H1 (cell line): ENCODE data around the gene PBXIP1. TPM values are rescaled to one million over a fixed set of nuclear protein-coding genes. Genes with fewer than 3 reads are reported as not detected.

Source experiments
- ASH2L ChIP-seq: fragments of 200-600, 300-600 bp; sonication (generic); IDR thresholded peaks from one replicate; pipeline ENCODE4 v1.7.1; 2017; ENCODE audit warnings: low read length
- BCL11A ChIP-seq, 2 experiments: IDR thresholded peaks; one replicate each; pipeline ENCODE4 v1.6.1; 2011; ENCODE audit warnings: low read depth in 2 of 2, low read length in 2 of 2, mild to moderate bottlenecking in 2 of 2
- BRCA1 ChIP-seq: IDR thresholded peaks from 2 replicates; pipeline ENCODE4 v1.6.1; 2012; ENCODE audit warnings: low read depth, low read length, improper control_type of control experiment
- CHD2 ChIP-seq: IDR thresholded peaks from 2 replicates; pipeline ENCODE4 v1.6.1; 2012; ENCODE audit warnings: low read length, improper control_type of control experiment
- EGR1 ChIP-seq: IDR thresholded peaks from 2 replicates; pipeline ENCODE4 v1.6.1; 2011; ENCODE audit warnings: low read depth, low read length, borderline replicate concordance
- EZH2 ChIP-seq: fragments of 200-600 bp; sonication (generic); IDR thresholded peaks from 2 replicates; pipeline ENCODE4 v1.7.1; 2012; ENCODE audit warnings: low read depth, mild to moderate bottlenecking, moderate library complexity, low read length, inconsistent platforms; ENCODE audit not compliant: severe bottlenecking
- GTF2F1 ChIP-seq: IDR thresholded peaks from 2 replicates; pipeline ENCODE4 v1.6.1; 2012; ENCODE audit warnings: low read depth, low read length, improper control_type of control experiment, borderline replicate concordance
- KDM5A ChIP-seq: fragments of 200-600 bp; IDR thresholded peaks from 2 replicates; pipeline ENCODE4 v1.7.1; 2012; ENCODE audit warnings: mild to moderate bottlenecking, low read length, inconsistent platforms, mixed read lengths
- NANOG ChIP-seq: IDR thresholded peaks from 2 replicates; pipeline ENCODE4 v1.6.1; 2011; ENCODE audit warnings: low read length, low read depth, mild to moderate bottlenecking, inconsistent platforms; ENCODE audit not compliant: insufficient read depth, poor library complexity, severe bottlenecking
- NRF1 ChIP-seq: IDR thresholded peaks from 2 replicates; pipeline ENCODE4 v1.6.1; 2011; ENCODE audit warnings: mild to moderate bottlenecking, low read depth, low read length, improper control_type of control experiment
- PHF8 ChIP-seq: fragments of 200-600 bp; sonication (generic); conservative IDR thresholded peaks from 2 replicates; pipeline ENCODE4 v1.7.1; 2012; ENCODE audit warnings: low read depth, mild to moderate bottlenecking, inconsistent platforms, low read length, moderate library complexity
- POLR2AphosphoS5 ChIP-seq: IDR thresholded peaks from 2 replicates; pipeline ENCODE4 v1.6.1; 2011; ENCODE audit warnings: low read depth, low read length
- POU5F1 ChIP-seq: IDR thresholded peaks from 2 replicates; pipeline ENCODE4 v1.6.1; 2011; ENCODE audit warnings: low read depth, mild to moderate bottlenecking, low read length, moderate library complexity
- RAD21 ChIP-seq, 2 experiments: IDR thresholded peaks in 1 of 2; conservative IDR thresholded peaks in 1 of 2; 2 replicates each; pipeline ENCODE4 v1.6.1; 2011; ENCODE audit warnings: low read depth in 2 of 2, low read length in 2 of 2, improper control_type of control experiment in 1 of 2, inconsistent platforms in 1 of 2, mild to moderate bottlenecking in 1 of 2, moderate library complexity in 1 of 2
- SP2 ChIP-seq: IDR thresholded peaks from 2 replicates; pipeline ENCODE4 v1.6.1; 2012; ENCODE audit warnings: mild to moderate bottlenecking, low read length, inconsistent platforms
- SRF ChIP-seq: IDR thresholded peaks from 2 replicates; pipeline ENCODE4 v1.6.1; 2011; ENCODE audit warnings: mild to moderate bottlenecking, low read depth, low read length, moderate library complexity
- TAF7 ChIP-seq: optimal IDR thresholded peaks from 2 replicates; pipeline ENCODE3; 2011; ENCODE audit warnings: low read depth, mild to moderate bottlenecking, inconsistent platforms, low read length, moderate library complexity, borderline replicate concordance
- TCF12 ChIP-seq: IDR thresholded peaks from 2 replicates; pipeline ENCODE4 v1.6.1; 2011; ENCODE audit warnings: low read depth, mild to moderate bottlenecking, low read length
- TEAD4 ChIP-seq: IDR thresholded peaks from 2 replicates; pipeline ENCODE4 v1.6.1; 2012; ENCODE audit warnings: low read depth, low read length, inconsistent platforms, mixed read lengths
- polyA plus RNA-seq, 7 experiments: library from polyadenylated mRNA; depleted of rRNA in 3 of 7; stranded (reverse) in 5 of 7; unstranded in 2 of 7; fragments of >200 nt in 5 of 7; fragments of 200-250 nt in 2 of 7; gene quantifications; 1 replicate in 5 of 7; 2 replicates in 1 of 7; 4 replicates in 1 of 7; pipeline versions ENCODE4 v1.2.1 to v1.2.3, GENCODE V29; 2011 to 2013; ENCODE audit warnings: missing spikeins in 2 of 7, mixed read lengths in 2 of 7
- total RNA-seq: library from RNA; stranded (reverse); fragmentation: NEBNext Ultra II Directional; extraction: Animal tissue kit (Norgen Biotek cat#: 25700); gene quantifications from 2 replicates; pipeline ENCODE4 v1.2.1, GENCODE V29; 2021
- TF ChIP-seq, protein P1 (sequence below): IDR thresholded peaks from 2 replicates; pipeline ENCODE4 v1.6.1; 2011; ENCODE audit warnings: low read length, improper control_type of control experiment
- TF ChIP-seq, protein P2 (sequence below), 3 experiments: IDR thresholded peaks; 1 replicate in 2 of 3; 2 replicates in 1 of 3; pipeline versions ENCODE4 v1.5.1 to v1.6.1; 2011; ENCODE audit warnings: low read length in 3 of 3, mild to moderate bottlenecking in 3 of 3, inconsistent platforms in 2 of 3, low read depth in 1 of 3, moderate library complexity in 1 of 3; ENCODE audit not compliant: insufficient read depth in 1 of 3; ENCODE audit errors: control extremely low read depth in 1 of 3

PBXIP1 gene
- total and polyA plus RNA-seq, 2 of the 8 experiments (the other 6 are each of a cell fraction or from before 2014, with no cell fraction given) = 12.0 to 19.8 TPM

DNA sequence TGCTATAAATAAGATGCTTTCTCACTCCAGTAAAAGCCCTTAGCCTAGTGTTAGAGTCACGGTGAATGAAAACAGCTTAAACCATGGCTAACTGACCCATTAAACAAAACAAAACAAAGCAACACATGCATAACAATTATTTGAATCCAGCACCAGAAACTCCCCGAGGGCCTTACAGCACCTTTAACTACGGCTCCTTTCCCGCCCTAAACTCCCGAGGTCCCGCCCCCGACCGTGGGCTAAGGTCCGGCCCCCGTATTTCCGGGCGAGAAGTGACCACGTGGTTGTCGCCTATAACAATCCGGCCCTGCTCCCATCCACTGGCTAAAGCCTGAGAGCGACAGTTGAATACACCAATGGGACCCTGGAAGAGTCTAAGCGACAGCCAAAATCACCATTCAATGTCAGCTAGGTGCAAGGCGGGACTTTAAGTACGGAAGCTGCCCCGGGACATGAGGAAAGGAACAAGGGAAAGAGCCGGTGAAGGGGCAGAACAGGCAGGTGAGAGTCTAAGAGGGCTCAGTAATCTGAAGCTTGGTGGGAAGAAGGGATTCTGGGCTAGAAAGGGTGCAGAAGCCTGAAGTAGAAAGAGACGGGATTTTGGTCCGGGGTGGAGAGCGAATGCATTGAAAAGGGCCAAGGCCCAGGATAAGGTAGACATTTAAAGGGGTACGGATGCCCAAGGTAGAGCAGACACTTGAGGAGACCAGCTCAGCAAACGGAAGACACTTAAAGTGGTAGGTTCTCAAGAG lies 27.2 kb upstream of the PBXIP1 start, which contains the start of gene FLAD1 (continued):
- no peak for TF ChIP-seq SRF
- TF ChIP-seq PHF8 = peak; percentile 66
- TF ChIP-seq GTF2F1 = no peak
- TF ChIP-seq BCL11A (IDR thresholded peaks at IDR 0.05; ENCODE audit: low read depth in 2 of 2, low read length in 2 of 2) = no peak
- TF ChIP-seq EZH2 = no peak
- peak; percentile 51; the same call in 1 of the 2 replicates for TF ChIP-seq POU5F1
- peak; percentile 85; the same call in 1 of the 2 replicates for TF ChIP-seq TCF12
- TF ChIP-seq KDM5A = 0 out of 2 replicates have a peak, but pooled peaks have one; percentile 45
- TF ChIP-seq POLR2AphosphoS5 = peak; percentile 53; the same call in 1 of the 2 replicates
- TF ChIP-seq CHD2 = peak; percentile 97
- no peak for TF ChIP-seq RAD21 (IDR thresholded peaks at IDR 0.05 in 1 of 2, conservative IDR thresholded peaks at IDR 0.05 in 1 of 2; ENCODE audit: low read depth in 2 of 2, low read length in 2 of 2)
- TF ChIP-seq, protein P1, sequence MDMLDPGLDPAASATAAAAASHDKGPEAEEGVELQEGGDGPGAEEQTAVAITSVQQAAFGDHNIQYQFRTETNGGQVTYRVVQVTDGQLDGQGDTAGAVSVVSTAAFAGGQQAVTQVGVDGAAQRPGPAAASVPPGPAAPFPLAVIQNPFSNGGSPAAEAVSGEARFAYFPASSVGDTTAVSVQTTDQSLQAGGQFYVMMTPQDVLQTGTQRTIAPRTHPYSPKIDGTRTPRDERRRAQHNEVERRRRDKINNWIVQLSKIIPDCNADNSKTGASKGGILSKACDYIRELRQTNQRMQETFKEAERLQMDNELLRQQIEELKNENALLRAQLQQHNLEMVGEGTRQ = peak; percentile 82
- TF ChIP-seq SP2 = peak; percentile 98
- TF ChIP-seq EGR1 = peak; percentile 74; the same call in 1 of the 2 replicates
- TF ChIP-seq TEAD4 = no peak
- TF ChIP-seq, protein P2, sequence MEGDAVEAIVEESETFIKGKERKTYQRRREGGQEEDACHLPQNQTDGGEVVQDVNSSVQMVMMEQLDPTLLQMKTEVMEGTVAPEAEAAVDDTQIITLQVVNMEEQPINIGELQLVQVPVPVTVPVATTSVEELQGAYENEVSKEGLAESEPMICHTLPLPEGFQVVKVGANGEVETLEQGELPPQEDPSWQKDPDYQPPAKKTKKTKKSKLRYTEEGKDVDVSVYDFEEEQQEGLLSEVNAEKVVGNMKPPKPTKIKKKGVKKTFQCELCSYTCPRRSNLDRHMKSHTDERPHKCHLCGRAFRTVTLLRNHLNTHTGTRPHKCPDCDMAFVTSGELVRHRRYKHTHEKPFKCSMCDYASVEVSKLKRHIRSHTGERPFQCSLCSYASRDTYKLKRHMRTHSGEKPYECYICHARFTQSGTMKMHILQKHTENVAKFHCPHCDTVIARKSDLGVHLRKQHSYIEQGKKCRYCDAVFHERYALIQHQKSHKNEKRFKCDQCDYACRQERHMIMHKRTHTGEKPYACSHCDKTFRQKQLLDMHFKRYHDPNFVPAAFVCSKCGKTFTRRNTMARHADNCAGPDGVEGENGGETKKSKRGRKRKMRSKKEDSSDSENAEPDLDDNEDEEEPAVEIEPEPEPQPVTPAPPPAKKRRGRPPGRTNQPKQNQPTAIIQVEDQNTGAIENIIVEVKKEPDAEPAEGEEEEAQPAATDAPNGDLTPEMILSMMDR (IDR thresholded peaks at IDR 0.05; ENCODE audit: control extremely low read depth in 1 of 3, insufficient read depth in 1 of 3, low read depth in 1 of 3, low read length in 3 of 3) = no peak
- TF ChIP-seq BRCA1 = no peak
- TF ChIP-seq NRF1 = no peak
- TF ChIP-seq TAF7 = peak; percentile 83
- no peak for TF ChIP-seq NANOG
- TF ChIP-seq ASH2L = no peak
